Astrocyte (in vitro differentiated cells and primary cell): ENCODE results near the gene TMEM273. TPM values are rescaled to one million over a fixed set of nuclear protein-coding genes. Genes with fewer than 3 reads are reported as not detected.

Experiments
- DNase-seq: peaks from one replicate; pipeline ENCODE4 v3.0.0-alpha.2; 2010; ENCODE audit warnings: low read depth
- FAIRE-seq: peaks from 2 replicates; lab custom pipeline; 2011; peaks lifted over from hg19 to GRCh38; lab: Jason Lieb, UNC
- H2AFZ ChIP-seq: 2 replicates; pipeline ENCODE4 v1.6.0; 2012; ENCODE audit warnings: low read depth, low read length, inconsistent platforms
- H3K27ac ChIP-seq: 2 replicates; pipeline ENCODE4 v1.5.1; 2011; ENCODE audit warnings: low read depth, low read length, inconsistent platforms
- H3K27me3 ChIP-seq: 2 replicates; pipeline ENCODE4 v1.6.0; 2011; ENCODE audit warnings: low read length, inconsistent platforms; ENCODE audit not compliant: insufficient read depth
- H3K36me3 ChIP-seq: 2 replicates; pipeline ENCODE4 v1.5.1; 2011; ENCODE audit warnings: low read length, inconsistent platforms; ENCODE audit not compliant: insufficient read depth
- H3K4me1 ChIP-seq: 2 replicates; pipeline ENCODE4 v1.5.1; 2011; ENCODE audit warnings: low read length, inconsistent platforms; ENCODE audit not compliant: insufficient read depth
- H3K4me2 ChIP-seq: 2 replicates; pipeline ENCODE4 v1.6.0; 2012; ENCODE audit warnings: low read length, inconsistent platforms
- H3K4me3 ChIP-seq: 2 replicates; pipeline ENCODE4 v1.5.1; 2011; ENCODE audit warnings: low read depth, mild to moderate bottlenecking, low read length, inconsistent platforms; ENCODE audit not compliant: insufficient read depth
- H3K79me2 ChIP-seq: 2 replicates; pipeline ENCODE4 v1.6.0; 2012; ENCODE audit warnings: mild to moderate bottlenecking, low read length, inconsistent platforms; ENCODE audit not compliant: insufficient read depth
- H3K9ac ChIP-seq: 2 replicates; pipeline ENCODE4 v1.6.0; 2012; ENCODE audit warnings: mild to moderate bottlenecking, low read length, inconsistent platforms
- H3K9me3 ChIP-seq: 2 replicates; pipeline ENCODE4 v1.5.1; 2012; ENCODE audit warnings: low read depth, mild to moderate bottlenecking, low read length, inconsistent platforms; ENCODE audit not compliant: insufficient read depth
- H4K20me1 ChIP-seq: 2 replicates; pipeline ENCODE4 v1.6.0; 2012; ENCODE audit warnings: low read length, inconsistent platforms; ENCODE audit not compliant: insufficient read depth
- H3K27ac Mint-ChIP-seq: one replicate; pipeline ENCODE4 v1.8.0; 2021; ENCODE audit warnings: mild to moderate bottlenecking, mixed read lengths; ENCODE audit not compliant: unreplicated experiment
- H3K27me3 Mint-ChIP-seq: one replicate; pipeline ENCODE4 v1.8.0; 2021; ENCODE audit warnings: low read depth, mixed read lengths; ENCODE audit not compliant: unreplicated experiment
- H3K36me3 Mint-ChIP-seq: one replicate; pipeline ENCODE4 v1.8.0; 2021; ENCODE audit warnings: low read depth, mixed read lengths; ENCODE audit not compliant: unreplicated experiment
- H3K4me1 Mint-ChIP-seq: one replicate; pipeline ENCODE4 v1.8.0; 2021; ENCODE audit warnings: low read depth, mixed read lengths; ENCODE audit not compliant: unreplicated experiment
- H3K4me3 Mint-ChIP-seq: one replicate; pipeline ENCODE4 v1.8.0; 2021; ENCODE audit warnings: mild to moderate bottlenecking, moderate library complexity, mixed read lengths; ENCODE audit not compliant: unreplicated experiment
- H3K9me3 Mint-ChIP-seq: one replicate; pipeline ENCODE4 v1.8.0; 2021; ENCODE audit warnings: mild to moderate bottlenecking, mixed read lengths; ENCODE audit not compliant: unreplicated experiment
- EZH2 ChIP-seq: IDR thresholded peaks from 2 replicates; pipeline ENCODE4 v1.6.1; 2012; ENCODE audit warnings: mild to moderate bottlenecking, low read length, inconsistent platforms; ENCODE audit not compliant: insufficient read depth
- total RNA-seq: library from RNA; stranded (reverse); gene quantifications from 2 replicates; pipeline ENCODE4 v1.2.1, GENCODE V29; 2021
- TF ChIP-seq, protein P1 (sequence below): IDR thresholded peaks from 2 replicates; pipeline ENCODE4 v1.5.1; 2011; ENCODE audit warnings: low read depth, mild to moderate bottlenecking, inconsistent platforms, low read length, moderate library complexity; ENCODE audit not compliant: insufficient read depth

TMEM273 gene
- total RNA-seq, 1 donor from 2014 or later = not detected

DNA sequence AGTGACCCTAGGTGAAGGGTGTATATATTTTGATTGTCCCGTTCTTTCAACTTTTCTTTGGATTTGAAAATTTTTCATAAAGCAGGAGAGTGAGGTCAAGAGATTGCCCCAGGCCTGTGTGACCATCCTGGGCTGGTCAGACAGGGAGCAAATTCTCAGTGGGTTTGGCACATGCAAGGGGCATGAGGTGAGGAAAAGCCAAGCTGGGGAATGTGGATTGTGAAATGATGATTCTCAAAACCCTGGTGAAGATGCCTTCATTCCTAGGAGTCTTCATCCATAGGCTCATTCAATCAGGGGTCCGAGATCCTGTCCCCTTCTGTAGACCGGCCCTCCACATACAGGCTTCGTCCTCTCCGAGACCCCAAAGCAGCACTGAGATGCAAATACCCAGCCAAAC is 27.4 kb downstream of the TMEM273 start:
- no peaks in the 10 kb centered on the region for H3K27me3 ChIP-seq
- H3K4me1 ChIP-seq = peaks cover 15% of the 10 kb centered on the region
- FAIRE-seq = no peak
- no peak overlapping the region for H3K27ac ChIP-seq
- no peak overlapping the region for H3K9ac ChIP-seq
- H3K4me3 Mint-ChIP-seq = no peak overlapping the region
- no peaks in the 10 kb centered on the region for H3K9me3 Mint-ChIP-seq
- no peaks in the 10 kb centered on the region for H3K36me3 Mint-ChIP-seq
- no peaks in the 10 kb centered on the region for H4K20me1 ChIP-seq
- TF ChIP-seq EZH2 = no peak
- TF ChIP-seq, protein P1, sequence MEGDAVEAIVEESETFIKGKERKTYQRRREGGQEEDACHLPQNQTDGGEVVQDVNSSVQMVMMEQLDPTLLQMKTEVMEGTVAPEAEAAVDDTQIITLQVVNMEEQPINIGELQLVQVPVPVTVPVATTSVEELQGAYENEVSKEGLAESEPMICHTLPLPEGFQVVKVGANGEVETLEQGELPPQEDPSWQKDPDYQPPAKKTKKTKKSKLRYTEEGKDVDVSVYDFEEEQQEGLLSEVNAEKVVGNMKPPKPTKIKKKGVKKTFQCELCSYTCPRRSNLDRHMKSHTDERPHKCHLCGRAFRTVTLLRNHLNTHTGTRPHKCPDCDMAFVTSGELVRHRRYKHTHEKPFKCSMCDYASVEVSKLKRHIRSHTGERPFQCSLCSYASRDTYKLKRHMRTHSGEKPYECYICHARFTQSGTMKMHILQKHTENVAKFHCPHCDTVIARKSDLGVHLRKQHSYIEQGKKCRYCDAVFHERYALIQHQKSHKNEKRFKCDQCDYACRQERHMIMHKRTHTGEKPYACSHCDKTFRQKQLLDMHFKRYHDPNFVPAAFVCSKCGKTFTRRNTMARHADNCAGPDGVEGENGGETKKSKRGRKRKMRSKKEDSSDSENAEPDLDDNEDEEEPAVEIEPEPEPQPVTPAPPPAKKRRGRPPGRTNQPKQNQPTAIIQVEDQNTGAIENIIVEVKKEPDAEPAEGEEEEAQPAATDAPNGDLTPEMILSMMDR = no peak
- H3K27ac Mint-ChIP-seq = no peak overlapping the region
- H3K9me3 ChIP-seq = no peaks in the 10 kb centered on the region
- no peak overlapping the region for H3K4me2 ChIP-seq
- H3K4me1 Mint-ChIP-seq = peaks cover 4% of the 10 kb centered on the region
- no peak overlapping the region for H2AFZ ChIP-seq
- DNase-seq = no peak
- H3K79me2 ChIP-seq = no peaks in the 10 kb centered on the region
- H3K36me3 ChIP-seq = no peaks in the 10 kb centered on the region
- peaks cover 30% of the 10 kb centered on the region for H3K27me3 Mint-ChIP-seq
- no peak overlapping the region for H3K4me3 ChIP-seq

DNA sequence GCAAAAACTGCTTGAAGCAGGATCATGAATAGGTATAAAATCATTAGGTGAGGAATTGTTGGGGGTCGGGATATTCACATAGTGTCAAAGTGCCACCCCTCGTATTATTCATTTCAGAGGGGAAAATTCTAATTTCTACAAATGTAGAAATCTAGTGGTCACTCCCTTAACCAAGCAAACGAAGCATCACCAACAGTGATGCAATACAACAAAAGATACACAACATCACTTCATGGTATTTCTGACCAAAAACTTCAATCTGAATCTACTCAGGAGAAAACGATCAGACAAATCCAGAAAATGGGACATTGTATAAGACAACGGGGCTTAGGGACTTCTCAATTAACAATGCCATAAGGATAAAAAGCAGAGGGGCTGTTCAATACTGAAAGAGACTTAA is 28.1 kb downstream of the TMEM273 start:
- Mint-ChIP-seq H3K4me1 (peaks cover 4% of the 10 kb centered on the region), H3K9me3 (no peaks in the 10 kb centered on the region), H3K4me3 (no peak overlapping the region), H3K36me3 (no peaks in the 10 kb centered on the region), H3K27me3 (peaks cover 26% of the 10 kb centered on the region), H3K27ac (no peak overlapping the region)
- H3K79me2 ChIP-seq = no peaks in the 10 kb centered on the region
- TF ChIP-seq, protein P1 = no peak
- no peak for TF ChIP-seq EZH2
- no peaks in the 10 kb centered on the region for H3K9me3 ChIP-seq
- H3K9ac ChIP-seq = no peak overlapping the region
- H2AFZ ChIP-seq = no peak overlapping the region
- H3K36me3 ChIP-seq = no peaks in the 10 kb centered on the region
- H3K4me3 ChIP-seq = no peak overlapping the region
- DNase-seq (no peak), FAIRE-seq (no peak)
- no peak overlapping the region for H3K4me2 ChIP-seq
- no peaks in the 10 kb centered on the region for H3K27me3 ChIP-seq
- no peaks in the 10 kb centered on the region for H4K20me1 ChIP-seq
- H3K4me1 ChIP-seq = peaks cover 15% of the 10 kb centered on the region
- H3K27ac ChIP-seq = no peak overlapping the region

GRCh38 chr10:49158915-49159314 is 29.3 kb downstream of the TMEM273 start:
- no peak overlapping the region for H3K4me3 ChIP-seq
- H3K4me1 ChIP-seq = peaks cover 12% of the 10 kb centered on the region
- H3K79me2 ChIP-seq = no peaks in the 10 kb centered on the region
- H3K9me3 ChIP-seq = no peaks in the 10 kb centered on the region
- Mint-ChIP-seq H3K4me1 (peaks cover 13% of the 10 kb centered on the region), H3K27me3 (peaks cover 18% of the 10 kb centered on the region), H3K4me3 (no peak overlapping the region), H3K36me3 (no peaks in the 10 kb centered on the region), H3K27ac (no peak overlapping the region), H3K9me3 (no peaks in the 10 kb centered on the region)
- no peak overlapping the region for H3K27ac ChIP-seq
- H2AFZ ChIP-seq = no peak overlapping the region
- TF ChIP-seq, protein P1 = no peak
- TF ChIP-seq EZH2 = no peak
- no peak for FAIRE-seq
- no peaks in the 10 kb centered on the region for H3K36me3 ChIP-seq
- H3K4me2 ChIP-seq = no peak overlapping the region
- H4K20me1 ChIP-seq = no peaks in the 10 kb centered on the region
- no peaks in the 10 kb centered on the region for H3K27me3 ChIP-seq
- no peak for DNase-seq
- H3K9ac ChIP-seq = no peak overlapping the region
